ENCODE data around the gene MEG3. TPM values are rescaled to one million over a fixed set of nuclear protein-coding genes. Genes with fewer than 3 reads are reported as not detected.

Gene MEG3
- total and polyA plus RNA-seq, 2 of the 8 experiments (the other 6 are each of a cell fraction or from before 2014, with no cell fraction given) = 0.17 to 1.1 TPM

DNA sequence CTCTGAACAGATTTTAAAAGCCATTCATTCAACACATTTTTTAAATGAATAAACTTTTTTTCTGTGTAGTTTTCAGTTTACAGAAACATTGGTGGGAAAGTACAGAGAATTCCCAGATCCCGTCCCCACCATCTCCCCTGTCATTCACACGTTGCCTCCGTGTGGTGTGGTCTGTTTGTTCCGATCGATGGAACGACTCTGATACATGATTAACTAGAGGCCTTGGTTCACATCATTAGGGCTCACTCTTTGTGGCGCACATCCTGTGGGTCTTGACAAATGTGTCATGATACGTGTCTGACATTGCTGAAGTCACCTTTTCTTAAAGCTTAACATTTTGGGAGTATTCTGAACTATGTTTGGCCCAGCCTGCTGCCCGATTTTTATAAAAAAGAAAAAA is 18.5 kb downstream of the MEG3 start:
- H2BK12ac ChIP-seq (ENCODE audit: low read depth, low read length) = no peak overlapping the region
- CTCF ChIA-PET (ENCODE audit: partially characterized antibody) = interaction anchor here (0.8 to 1.1 kb wide), 2 partner anchors 11 to 33 kb away, joined by 3 read pairs; no protein-coding TSS in a partner anchor
- H3K27ac ChIP-seq (ENCODE audit: low read depth, low read length) = no peak overlapping the region
- no peak overlapping the region for H2AFZ ChIP-seq (ENCODE audit: low read length)
- no peak overlapping the region for H3K4me2 ChIP-seq (ENCODE audit: insufficient read depth in 1 of 2, low read depth in 2 of 2, low read length in 2 of 2)
- no peaks in the 10 kb centered on the region for H3K9me3 ChIP-seq (ENCODE audit: insufficient read depth in 2 of 2, low read depth in 1 of 2, low read length in 1 of 2)
- 89% methylated on average over 9 of the region's 9 CpGs; no CpG with 5 or more reads in 1 of the 2 experiments for WGBS, 2 experiments (ENCODE audit: extremely low coverage in 1 of 2, insufficient coverage in 1 of 2, insufficient read length in 1 of 2, insufficient replicate concordance in 2 of 2, low coverage in 1 of 2, low lambda C conversion rate in 2 of 2, missing lambda C conversion rate in 1 of 2)
- H3K56ac ChIP-seq (replicated peaks; ENCODE audit: insufficient read length, low read depth, low read length) = no peak overlapping the region
- H2AK5ac ChIP-seq (ENCODE audit: low read depth, low read length) = no peak overlapping the region
- H3K36me3 ChIP-seq (ENCODE audit: control insufficient read depth in 2 of 4, insufficient read depth in 4 of 4, low read length in 3 of 4) = no peaks in the 10 kb centered on the region
- no peak overlapping the region for H2BK120ac ChIP-seq (replicated peaks; ENCODE audit: low read depth, low read length)
- H4K5ac ChIP-seq (ENCODE audit: insufficient read length, low read depth, low read length) = no peak overlapping the region
- no peak overlapping the region for H3K4me3 ChIP-seq (ENCODE audit: extremely low read depth in 1 of 4, insufficient read depth in 2 of 4, low read depth in 3 of 4, low read length in 4 of 4)
- no peaks in the 10 kb centered on the region for H3K79me2 ChIP-seq (ENCODE audit: control insufficient read depth in 1 of 2, insufficient read depth in 2 of 2, low read length in 2 of 2)
- POLR2A ChIA-PET (ENCODE audit: partially characterized antibody) = no interaction called here
- no peak for DNase-seq (ENCODE audit: low read depth in 1 of 2, low spot score in 2 of 2)
- H2BK20ac ChIP-seq (ENCODE audit: low read length) = no peak overlapping the region
- no peak overlapping the region for H3K23ac ChIP-seq (ENCODE audit: insufficient read length)
- no peak overlapping the region for H3K18ac ChIP-seq (ENCODE audit: extremely low read depth, low read length)
- no peaks in the 10 kb centered on the region for H3K79me1 ChIP-seq (ENCODE audit: low read depth, low read length)
- H3K27me3 ChIP-seq (replicated peaks in 1 of 4; ENCODE audit: control insufficient read depth in 3 of 4, extremely low read depth in 1 of 4, insufficient read depth in 3 of 4, low read length in 3 of 4) = no peaks in the 10 kb centered on the region; a peak in 2 of 7 replicates
- H3K23me2 ChIP-seq (ENCODE audit: low read depth, low read length) = no peaks in the 10 kb centered on the region
- H2BK15ac ChIP-seq (ENCODE audit: low read length) = no peak overlapping the region
- no peak overlapping the region for H3K14ac ChIP-seq (ENCODE audit: insufficient read length)
- H4K8ac ChIP-seq (ENCODE audit: extremely low read depth, insufficient read depth, low read length) = no peak overlapping the region
- no peak overlapping the region for H4K91ac ChIP-seq (replicated peaks; ENCODE audit: insufficient read length, low read length)
- no peak for FAIRE-seq
- no peak overlapping the region for H2BK5ac ChIP-seq (ENCODE audit: low read depth, low read length)
- H3K9ac ChIP-seq (replicated peaks in 1 of 4; ENCODE audit: extremely low read depth in 1 of 4, low read depth in 3 of 4, low read length in 3 of 4) = no peak overlapping the region
- no peaks in the 10 kb centered on the region for H4K20me1 ChIP-seq (replicated peaks in 1 of 2; ENCODE audit: control insufficient read depth in 1 of 2, insufficient read depth in 2 of 2, low read length in 2 of 2)
- no peak overlapping the region for H3K4ac ChIP-seq (replicated peaks; ENCODE audit: insufficient read length, low read depth, low read length)
- peaks cover 0 to 22% (median 17%) of the 10 kb centered on the region in 4 experiments; a peak in 6 of 7 replicates for H3K4me1 ChIP-seq (replicated peaks in 1 of 4; ENCODE audit: control insufficient read depth in 3 of 4, insufficient read depth in 4 of 4, low read length in 3 of 4)
- TF ChIP-seq RAD21 (IDR thresholded peaks at IDR 0.05 in 1 of 2, conservative IDR thresholded peaks at IDR 0.05 in 1 of 2; ENCODE audit: low read depth in 2 of 2, low read length in 2 of 2) (no peak), SUZ12 (IDR thresholded peaks at IDR 0.05; ENCODE audit: low read length) (no peak), PHF8 (conservative IDR thresholded peaks at IDR 0.05; ENCODE audit: low read depth, low read length) (no peak), EGR1 (IDR thresholded peaks at IDR 0.05; ENCODE audit: borderline replicate concordance, low read depth, low read length) (no peak), SAP30 (IDR thresholded peaks at IDR 0.05; ENCODE audit: insufficient read depth, insufficient replicate concordance, low read length) (no peak), RXRA (IDR thresholded peaks at IDR 0.05; ENCODE audit: insufficient read depth, low read depth, low read length) (no peak), ASH2L (IDR thresholded peaks at IDR 0.05; ENCODE audit: low read length) (no peak), SP1 (IDR thresholded peaks at IDR 0.05; ENCODE audit: low read depth, low read length) (no peak), NRF1 (IDR thresholded peaks at IDR 0.05; ENCODE audit: low read depth, low read length) (no peak), POLR2AphosphoS5 (IDR thresholded peaks at IDR 0.05; ENCODE audit: low read depth, low read length) (no peak), CHD1 (IDR thresholded peaks at IDR 0.05; ENCODE audit: low read depth, low read length) (no peak), EP300 (IDR thresholded peaks at IDR 0.05; ENCODE audit: borderline replicate concordance in 1 of 2, low read depth in 2 of 2, low read length in 2 of 2) (no peak)
- TF ChIP-seq, protein P1, sequence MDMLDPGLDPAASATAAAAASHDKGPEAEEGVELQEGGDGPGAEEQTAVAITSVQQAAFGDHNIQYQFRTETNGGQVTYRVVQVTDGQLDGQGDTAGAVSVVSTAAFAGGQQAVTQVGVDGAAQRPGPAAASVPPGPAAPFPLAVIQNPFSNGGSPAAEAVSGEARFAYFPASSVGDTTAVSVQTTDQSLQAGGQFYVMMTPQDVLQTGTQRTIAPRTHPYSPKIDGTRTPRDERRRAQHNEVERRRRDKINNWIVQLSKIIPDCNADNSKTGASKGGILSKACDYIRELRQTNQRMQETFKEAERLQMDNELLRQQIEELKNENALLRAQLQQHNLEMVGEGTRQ (IDR thresholded peaks at IDR 0.05; ENCODE audit: low read length) = no peak

All from H1 (cell line).